ENCODE measurements around the gene PCBP1. TPM values are rescaled to one million over a fixed set of nuclear protein-coding genes. Genes with fewer than 3 reads are reported as not detected.

PCBP1 gene
- total and polyA plus RNA-seq, 9 of the 15 experiments (the other 6 are each of a cell fraction or from before 2014, with no cell fraction given), result 19.2 to 407 (median 78.1) TPM

DNA sequence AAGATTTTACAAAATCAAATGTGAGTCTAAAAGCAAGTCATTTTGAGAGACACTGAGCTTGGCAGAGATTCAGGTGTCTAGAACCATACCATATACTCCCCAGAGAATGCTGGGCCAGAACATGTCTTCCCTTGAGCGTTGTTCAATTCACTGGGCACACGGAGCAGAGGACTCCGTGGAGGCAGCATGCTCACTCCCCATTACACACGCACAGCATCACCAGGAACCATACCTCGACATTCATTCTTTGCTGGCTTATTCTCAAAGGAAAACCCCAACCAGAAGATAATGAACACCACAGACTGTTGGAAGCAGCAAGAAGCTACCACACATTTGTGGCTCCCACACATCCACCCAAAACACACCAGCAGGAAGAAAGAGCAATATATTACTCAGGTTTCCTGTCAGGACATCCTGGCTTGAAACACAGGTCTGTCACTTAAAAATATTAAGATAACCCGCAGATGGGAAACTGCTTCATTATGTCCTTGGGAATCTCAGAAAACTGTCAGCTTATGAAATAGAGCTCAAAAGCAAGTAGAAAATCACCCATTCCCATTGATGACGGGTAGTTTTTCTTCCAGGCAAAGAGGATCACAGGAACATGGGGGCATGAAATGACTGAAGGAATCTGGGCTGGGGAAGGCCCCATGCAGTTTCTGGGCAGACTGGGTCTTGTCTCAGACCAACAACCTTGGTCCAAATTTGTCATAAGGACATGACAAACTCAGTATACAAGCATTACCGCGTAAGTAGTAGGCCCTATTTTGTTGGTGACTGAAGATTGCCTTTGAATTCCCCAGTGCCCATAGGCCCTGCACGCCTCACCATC is 46.4 kb downstream of the PCBP1 start (continued):
- TF ChIP-seq, protein P1, sequence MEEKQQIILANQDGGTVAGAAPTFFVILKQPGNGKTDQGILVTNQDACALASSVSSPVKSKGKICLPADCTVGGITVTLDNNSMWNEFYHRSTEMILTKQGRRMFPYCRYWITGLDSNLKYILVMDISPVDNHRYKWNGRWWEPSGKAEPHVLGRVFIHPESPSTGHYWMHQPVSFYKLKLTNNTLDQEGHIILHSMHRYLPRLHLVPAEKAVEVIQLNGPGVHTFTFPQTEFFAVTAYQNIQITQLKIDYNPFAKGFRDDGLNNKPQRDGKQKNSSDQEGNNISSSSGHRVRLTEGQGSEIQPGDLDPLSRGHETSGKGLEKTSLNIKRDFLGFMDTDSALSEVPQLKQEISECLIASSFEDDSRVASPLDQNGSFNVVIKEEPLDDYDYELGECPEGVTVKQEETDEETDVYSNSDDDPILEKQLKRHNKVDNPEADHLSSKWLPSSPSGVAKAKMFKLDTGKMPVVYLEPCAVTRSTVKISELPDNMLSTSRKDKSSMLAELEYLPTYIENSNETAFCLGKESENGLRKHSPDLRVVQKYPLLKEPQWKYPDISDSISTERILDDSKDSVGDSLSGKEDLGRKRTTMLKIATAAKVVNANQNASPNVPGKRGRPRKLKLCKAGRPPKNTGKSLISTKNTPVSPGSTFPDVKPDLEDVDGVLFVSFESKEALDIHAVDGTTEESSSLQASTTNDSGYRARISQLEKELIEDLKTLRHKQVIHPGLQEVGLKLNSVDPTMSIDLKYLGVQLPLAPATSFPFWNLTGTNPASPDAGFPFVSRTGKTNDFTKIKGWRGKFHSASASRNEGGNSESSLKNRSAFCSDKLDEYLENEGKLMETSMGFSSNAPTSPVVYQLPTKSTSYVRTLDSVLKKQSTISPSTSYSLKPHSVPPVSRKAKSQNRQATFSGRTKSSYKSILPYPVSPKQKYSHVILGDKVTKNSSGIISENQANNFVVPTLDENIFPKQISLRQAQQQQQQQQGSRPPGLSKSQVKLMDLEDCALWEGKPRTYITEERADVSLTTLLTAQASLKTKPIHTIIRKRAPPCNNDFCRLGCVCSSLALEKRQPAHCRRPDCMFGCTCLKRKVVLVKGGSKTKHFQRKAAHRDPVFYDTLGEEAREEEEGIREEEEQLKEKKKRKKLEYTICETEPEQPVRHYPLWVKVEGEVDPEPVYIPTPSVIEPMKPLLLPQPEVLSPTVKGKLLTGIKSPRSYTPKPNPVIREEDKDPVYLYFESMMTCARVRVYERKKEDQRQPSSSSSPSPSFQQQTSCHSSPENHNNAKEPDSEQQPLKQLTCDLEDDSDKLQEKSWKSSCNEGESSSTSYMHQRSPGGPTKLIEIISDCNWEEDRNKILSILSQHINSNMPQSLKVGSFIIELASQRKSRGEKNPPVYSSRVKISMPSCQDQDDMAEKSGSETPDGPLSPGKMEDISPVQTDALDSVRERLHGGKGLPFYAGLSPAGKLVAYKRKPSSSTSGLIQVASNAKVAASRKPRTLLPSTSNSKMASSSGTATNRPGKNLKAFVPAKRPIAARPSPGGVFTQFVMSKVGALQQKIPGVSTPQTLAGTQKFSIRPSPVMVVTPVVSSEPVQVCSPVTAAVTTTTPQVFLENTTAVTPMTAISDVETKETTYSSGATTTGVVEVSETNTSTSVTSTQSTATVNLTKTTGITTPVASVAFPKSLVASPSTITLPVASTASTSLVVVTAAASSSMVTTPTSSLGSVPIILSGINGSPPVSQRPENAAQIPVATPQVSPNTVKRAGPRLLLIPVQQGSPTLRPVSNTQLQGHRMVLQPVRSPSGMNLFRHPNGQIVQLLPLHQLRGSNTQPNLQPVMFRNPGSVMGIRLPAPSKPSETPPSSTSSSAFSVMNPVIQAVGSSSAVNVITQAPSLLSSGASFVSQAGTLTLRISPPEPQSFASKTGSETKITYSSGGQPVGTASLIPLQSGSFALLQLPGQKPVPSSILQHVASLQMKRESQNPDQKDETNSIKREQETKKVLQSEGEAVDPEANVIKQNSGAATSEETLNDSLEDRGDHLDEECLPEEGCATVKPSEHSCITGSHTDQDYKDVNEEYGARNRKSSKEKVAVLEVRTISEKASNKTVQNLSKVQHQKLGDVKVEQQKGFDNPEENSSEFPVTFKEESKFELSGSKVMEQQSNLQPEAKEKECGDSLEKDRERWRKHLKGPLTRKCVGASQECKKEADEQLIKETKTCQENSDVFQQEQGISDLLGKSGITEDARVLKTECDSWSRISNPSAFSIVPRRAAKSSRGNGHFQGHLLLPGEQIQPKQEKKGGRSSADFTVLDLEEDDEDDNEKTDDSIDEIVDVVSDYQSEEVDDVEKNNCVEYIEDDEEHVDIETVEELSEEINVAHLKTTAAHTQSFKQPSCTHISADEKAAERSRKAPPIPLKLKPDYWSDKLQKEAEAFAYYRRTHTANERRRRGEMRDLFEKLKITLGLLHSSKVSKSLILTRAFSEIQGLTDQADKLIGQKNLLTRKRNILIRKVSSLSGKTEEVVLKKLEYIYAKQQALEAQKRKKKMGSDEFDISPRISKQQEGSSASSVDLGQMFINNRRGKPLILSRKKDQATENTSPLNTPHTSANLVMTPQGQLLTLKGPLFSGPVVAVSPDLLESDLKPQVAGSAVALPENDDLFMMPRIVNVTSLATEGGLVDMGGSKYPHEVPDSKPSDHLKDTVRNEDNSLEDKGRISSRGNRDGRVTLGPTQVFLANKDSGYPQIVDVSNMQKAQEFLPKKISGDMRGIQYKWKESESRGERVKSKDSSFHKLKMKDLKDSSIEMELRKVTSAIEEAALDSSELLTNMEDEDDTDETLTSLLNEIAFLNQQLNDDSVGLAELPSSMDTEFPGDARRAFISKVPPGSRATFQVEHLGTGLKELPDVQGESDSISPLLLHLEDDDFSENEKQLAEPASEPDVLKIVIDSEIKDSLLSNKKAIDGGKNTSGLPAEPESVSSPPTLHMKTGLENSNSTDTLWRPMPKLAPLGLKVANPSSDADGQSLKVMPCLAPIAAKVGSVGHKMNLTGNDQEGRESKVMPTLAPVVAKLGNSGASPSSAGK (IDR thresholded peaks at IDR 0.05), result peak; percentile 67
- TF ChIP-seq SMARCA5 (IDR thresholded peaks at IDR 0.05), result no peak
- TF ChIP-seq ZNF431 (CRISPR knock-in tag; IDR thresholded peaks at IDR 0.05), result no peak
- TF ChIP-seq KLF6 (CRISPR knock-in tag; IDR thresholded peaks at IDR 0.05; ENCODE audit: borderline replicate concordance), result 0 out of 2 replicates have a peak, but pooled peaks have one; percentile 50
- TF ChIP-seq MCM7 (IDR thresholded peaks at IDR 0.05), result no peak
- TF ChIP-seq MTA1 (IDR thresholded peaks at IDR 0.05; ENCODE audit: borderline replicate concordance), result no peak
- TF ChIP-seq, protein P2, sequence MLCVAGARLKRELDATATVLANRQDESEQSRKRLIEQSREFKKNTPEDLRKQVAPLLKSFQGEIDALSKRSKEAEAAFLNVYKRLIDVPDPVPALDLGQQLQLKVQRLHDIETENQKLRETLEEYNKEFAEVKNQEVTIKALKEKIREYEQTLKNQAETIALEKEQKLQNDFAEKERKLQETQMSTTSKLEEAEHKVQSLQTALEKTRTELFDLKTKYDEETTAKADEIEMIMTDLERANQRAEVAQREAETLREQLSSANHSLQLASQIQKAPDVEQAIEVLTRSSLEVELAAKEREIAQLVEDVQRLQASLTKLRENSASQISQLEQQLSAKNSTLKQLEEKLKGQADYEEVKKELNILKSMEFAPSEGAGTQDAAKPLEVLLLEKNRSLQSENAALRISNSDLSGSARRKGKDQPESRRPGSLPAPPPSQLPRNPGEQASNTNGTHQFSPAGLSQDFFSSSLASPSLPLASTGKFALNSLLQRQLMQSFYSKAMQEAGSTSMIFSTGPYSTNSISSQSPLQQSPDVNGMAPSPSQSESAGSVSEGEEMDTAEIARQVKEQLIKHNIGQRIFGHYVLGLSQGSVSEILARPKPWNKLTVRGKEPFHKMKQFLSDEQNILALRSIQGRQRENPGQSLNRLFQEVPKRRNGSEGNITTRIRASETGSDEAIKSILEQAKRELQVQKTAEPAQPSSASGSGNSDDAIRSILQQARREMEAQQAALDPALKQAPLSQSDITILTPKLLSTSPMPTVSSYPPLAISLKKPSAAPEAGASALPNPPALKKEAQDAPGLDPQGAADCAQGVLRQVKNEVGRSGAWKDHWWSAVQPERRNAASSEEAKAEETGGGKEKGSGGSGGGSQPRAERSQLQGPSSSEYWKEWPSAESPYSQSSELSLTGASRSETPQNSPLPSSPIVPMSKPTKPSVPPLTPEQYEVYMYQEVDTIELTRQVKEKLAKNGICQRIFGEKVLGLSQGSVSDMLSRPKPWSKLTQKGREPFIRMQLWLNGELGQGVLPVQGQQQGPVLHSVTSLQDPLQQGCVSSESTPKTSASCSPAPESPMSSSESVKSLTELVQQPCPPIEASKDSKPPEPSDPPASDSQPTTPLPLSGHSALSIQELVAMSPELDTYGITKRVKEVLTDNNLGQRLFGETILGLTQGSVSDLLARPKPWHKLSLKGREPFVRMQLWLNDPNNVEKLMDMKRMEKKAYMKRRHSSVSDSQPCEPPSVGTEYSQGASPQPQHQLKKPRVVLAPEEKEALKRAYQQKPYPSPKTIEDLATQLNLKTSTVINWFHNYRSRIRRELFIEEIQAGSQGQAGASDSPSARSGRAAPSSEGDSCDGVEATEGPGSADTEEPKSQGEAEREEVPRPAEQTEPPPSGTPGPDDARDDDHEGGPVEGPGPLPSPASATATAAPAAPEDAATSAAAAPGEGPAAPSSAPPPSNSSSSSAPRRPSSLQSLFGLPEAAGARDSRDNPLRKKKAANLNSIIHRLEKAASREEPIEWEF (CRISPR knock-in tag; IDR thresholded peaks at IDR 0.05), result no peak
- TF ChIP-seq, protein P3, sequence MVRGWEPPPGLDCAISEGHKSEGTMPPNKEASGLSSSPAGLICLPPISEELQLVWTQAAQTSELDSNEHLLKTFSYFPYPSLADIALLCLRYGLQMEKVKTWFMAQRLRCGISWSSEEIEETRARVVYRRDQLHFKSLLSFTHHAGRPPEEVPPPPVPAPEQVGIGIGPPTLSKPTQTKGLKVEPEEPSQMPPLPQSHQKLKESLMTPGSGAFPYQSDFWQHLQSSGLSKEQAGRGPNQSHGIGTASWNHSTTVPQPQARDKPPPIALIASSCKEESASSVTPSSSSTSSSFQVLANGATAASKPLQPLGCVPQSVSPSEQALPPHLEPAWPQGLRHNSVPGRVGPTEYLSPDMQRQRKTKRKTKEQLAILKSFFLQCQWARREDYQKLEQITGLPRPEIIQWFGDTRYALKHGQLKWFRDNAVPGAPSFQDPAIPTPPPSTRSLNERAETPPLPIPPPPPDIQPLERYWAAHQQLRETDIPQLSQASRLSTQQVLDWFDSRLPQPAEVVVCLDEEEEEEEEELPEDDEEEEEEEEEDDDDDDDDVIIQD (CRISPR knock-in tag; IDR thresholded peaks at IDR 0.05), result no peak

All from K562 (cell line).